Activated CD4-positive, alpha-beta T cell treated with anti-CD3 and anti-CD28 coated beads, Interleukin-2, amount 10 ng/mL, durations not matched to agents 24 days and 14 days (primary cell): ENCODE measurements around the gene NOS2. TPM values are rescaled to one million over a fixed set of nuclear protein-coding genes. Genes with fewer than 3 reads are reported as not detected.
"Not testable (repeated sequence)": the region's sequence is repeated elsewhere in the genome, so short reads cannot be mapped to it uniquely, and the experiment has no call there.

Experiments
- DNase-seq: peaks from one replicate; pipeline ENCODE4 v3.0.0; 2022
- H3K27ac Mint-ChIP-seq: one replicate; pipeline ENCODE4 v1.8.0; 2022; ENCODE audit warnings: mild to moderate bottlenecking, mixed read lengths
- H3K27me3 Mint-ChIP-seq: one replicate; pipeline ENCODE4 v1.8.0; 2022; ENCODE audit warnings: mixed read lengths
- H3K36me3 Mint-ChIP-seq: one replicate; pipeline ENCODE4 v1.8.0; 2022; ENCODE audit warnings: low read depth, mild to moderate bottlenecking, mixed read lengths
- H3K4me1 Mint-ChIP-seq: one replicate; pipeline ENCODE4 v1.8.0; 2021; ENCODE audit warnings: mixed read lengths
- H3K4me3 Mint-ChIP-seq: one replicate; pipeline ENCODE4 v1.8.0; 2022; ENCODE audit warnings: mild to moderate bottlenecking, moderate library complexity, mixed read lengths
- H3K9me3 Mint-ChIP-seq: one replicate; pipeline ENCODE4 v1.8.0; 2021; ENCODE audit warnings: mixed read lengths
- intact Hi-C: fragments of 100-400 bp; cut with micrococcal nuclease; formaldehyde crosslinking; loops from one replicate; pipeline ENCODE4 v1.15.1; 2023
- total RNA-seq: library from RNA; stranded (reverse); gene quantifications from 2 replicates; pipeline ENCODE4 v1.2.3, GENCODE V29; 2022

Gene NOS2
- total RNA-seq, 1 donor from 2014 or later, result not detected

GRCh38 chr17:27725982-27726381, 74.3 kb downstream of the NOS2 start:
- peaks cover 25% of the 10 kb centered on the region for H3K27me3 Mint-ChIP-seq
- H3K27ac Mint-ChIP-seq, H3K4me3 Mint-ChIP-seq, H3K9me3 Mint-ChIP-seq, DNase-seq, intact Hi-C loops, H3K4me1 Mint-ChIP-seq, H3K36me3 Mint-ChIP-seq: not testable (repeated sequence)

GRCh38 chr17:27721797-27722196, 78.5 kb downstream of the NOS2 start:
- H3K9me3 Mint-ChIP-seq, result no peaks in the 10 kb centered on the region
- peaks cover 11% of the 10 kb centered on the region for H3K27me3 Mint-ChIP-seq
- intact Hi-C loops, result no loop called here
- DNase-seq, result no peak
- no peaks in the 10 kb centered on the region for H3K36me3 Mint-ChIP-seq
- H3K4me1 Mint-ChIP-seq, result no peaks in the 10 kb centered on the region
- no peak overlapping the region for H3K4me3 Mint-ChIP-seq
- no peak overlapping the region for H3K27ac Mint-ChIP-seq

Other genes starting within 250 kb of the NOS2 start
- 46.4 and 51.6 TPM in 2 replicates for gene LGALS9, start 169.3 kb downstream of the NOS2 start, total RNA-seq
- 2.4 TPM in 2 replicates for gene LYRM9, start 92.8 kb upstream of the NOS2 start, total RNA-seq
- 11.4 and 12.0 TPM in 2 replicates for gene NLK, start 242.1 kb upstream of the NOS2 start, total RNA-seq